AG08396 (cell line): Measurements from ENCODE around the gene ALMS1.
"Not testable (repeated sequence)": the region's sequence is repeated elsewhere in the genome, so short reads cannot be mapped to it uniquely, and the experiment has no call there.

Source experiments
- DNase-seq: peaks from one replicate; pipeline ENCODE4 v3.0.0; 2012; ENCODE audit warnings: low spot score, mixed read lengths

The ALMS1 gene

GRCh38 chr2:73516033-73516432 is 130.4 kb downstream of the ALMS1 start:
- no peak for DNase-seq

GRCh38 chr2:73528688-73529087 is 143.1 kb downstream of the ALMS1 start:
- no peak for DNase-seq

- not testable (repeated sequence) for DNase-seq
Observed at GRCh38 chr2:73530773-73531172, 145.1 kb downstream of the ALMS1 start.

GRCh38 chr2:73532381-73532780 is 146.7 kb downstream of the ALMS1 start:
- no peak for DNase-seq

GRCh38 chr2:73536133-73536840 is 150.7 kb downstream of the ALMS1 start:
- no peak for DNase-seq

- not testable (repeated sequence) for DNase-seq
Observed at GRCh38 chr2:73560875-73561274, 175.2 kb downstream of the ALMS1 start.

GRCh38 chr2:73561422-73561821 is 175.8 kb downstream of the ALMS1 start:
- DNase-seq = no peak

- DNase-seq = no peak
Observed at GRCh38 chr2:73564986-73565385, 179.3 kb downstream of the ALMS1 start.

GRCh38 chr2:73566288-73566878 is 180.7 kb downstream of the ALMS1 start:
- DNase-seq = no peak

- DNase-seq = no peak
Observed at GRCh38 chr2:73575261-73575660, 189.6 kb downstream of the ALMS1 start.

GRCh38 chr2:73582364-73582763 is 196.7 kb downstream of the ALMS1 start:
- DNase-seq = no peak

- no peak for DNase-seq
Observed at GRCh38 chr2:73588177-73588576, 202.5 kb downstream of the ALMS1 start.

- DNase-seq = no peak
Observed at GRCh38 chr2:73593680-73594079, 208.0 kb downstream of the ALMS1 start.

- no peak for DNase-seq
Observed at GRCh38 chr2:73594251-73594650, 208.6 kb downstream of the ALMS1 start.

GRCh38 chr2:73601780-73602179 is 216.1 kb downstream of the ALMS1 start:
- DNase-seq = no peak

- not testable (repeated sequence) for DNase-seq
Observed at GRCh38 chr2:73603099-73603588, 217.5 kb downstream of the ALMS1 start.

- not testable (repeated sequence) for DNase-seq
Observed at GRCh38 chr2:73604589-73604988, 219.0 kb downstream of the ALMS1 start.

- no peak for DNase-seq
Observed at GRCh38 chr2:73610111-73610510, 224.5 kb downstream of the ALMS1 start.

- DNase-seq = no peak
Observed at GRCh38 chr2:73611193-73611592, 225.6 kb downstream of the ALMS1 start.

- no peak for DNase-seq
Observed at GRCh38 chr2:73611867-73612266, 226.2 kb downstream of the ALMS1 start.

- no peak for DNase-seq
Observed at GRCh38 chr2:73614105-73614504, 228.5 kb downstream of the ALMS1 start.

GRCh38 chr2:73614997-73615396 is 229.4 kb downstream of the ALMS1 start:
- DNase-seq = no peak

- not testable (repeated sequence) for DNase-seq
Observed at GRCh38 chr2:73619925-73620324, 234.3 kb downstream of the ALMS1 start.

- DNase-seq = not testable (repeated sequence)
Observed at GRCh38 chr2:73624036-73624435, 238.4 kb downstream of the ALMS1 start.
